ENCODE results near the gene ETS1.

The ETS1 gene

DNA sequence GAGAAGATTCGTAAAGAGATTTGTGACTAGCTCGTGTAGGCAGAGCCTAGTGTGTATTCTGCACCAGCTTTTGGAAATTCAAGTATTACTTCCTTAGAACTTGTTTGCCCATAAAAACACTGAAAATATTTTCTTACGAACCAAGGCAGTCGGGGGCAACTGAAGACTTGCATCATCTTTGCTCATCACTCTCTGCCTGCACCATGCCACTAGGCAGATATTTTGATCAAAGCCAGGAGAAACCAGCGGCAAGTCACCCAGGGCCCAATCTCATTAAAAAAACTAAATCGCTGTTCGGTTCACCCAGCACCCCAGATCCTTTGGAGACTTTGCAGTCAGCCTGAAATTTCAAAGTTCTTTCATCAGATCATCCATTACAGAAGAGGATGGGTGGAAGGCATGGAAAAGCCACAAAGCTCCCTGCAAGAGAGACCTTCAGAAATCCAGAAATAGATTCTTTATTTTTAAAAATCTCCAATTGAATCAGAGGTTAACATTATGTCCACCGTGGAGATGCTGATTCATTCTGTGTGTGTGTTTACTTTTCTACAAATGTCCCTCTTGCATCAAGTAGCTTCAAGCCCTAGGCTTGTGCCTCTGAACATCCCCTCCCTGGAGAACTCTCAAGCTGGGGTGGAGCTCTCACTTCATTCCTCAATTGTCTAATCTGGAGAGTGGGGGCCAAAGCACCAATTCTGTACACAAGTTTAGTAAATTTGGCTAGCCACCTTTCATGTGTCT, 78.4 kb downstream of the ETS1 start:
- Histone ChIP-seq H3K4me1 (ENCODE audit: low read depth, poor library complexity, severe bottlenecking) (peaks cover 27% of the 10 kb centered on the region), H3K4me2 (no peak overlapping the region), H3K27me3 (ENCODE audit: insufficient read depth, low read depth) (no peaks in the 10 kb centered on the region), H2AFZ (ENCODE audit: low read depth) (no peak overlapping the region), H3K79me2 (ENCODE audit: insufficient read depth, low read depth) (peaks cover 97% of the 10 kb centered on the region), H3K9ac (no peak overlapping the region), H3K27ac (no peak overlapping the region), H3K4me3 (IDR thresholded peaks at IDR 0.05; ENCODE audit: insufficient read depth, low read depth, low read length) (no peak overlapping the region), H3K36me3 (ENCODE audit: insufficient read depth) (no peaks in the 10 kb centered on the region), H4K20me1 (ENCODE audit: insufficient read depth) (no peaks in the 10 kb centered on the region)
- TF ChIP-seq CTCF (conservative IDR thresholded peaks at IDR 0.05; ENCODE audit: low read depth, low read length) = no peak

DNA sequence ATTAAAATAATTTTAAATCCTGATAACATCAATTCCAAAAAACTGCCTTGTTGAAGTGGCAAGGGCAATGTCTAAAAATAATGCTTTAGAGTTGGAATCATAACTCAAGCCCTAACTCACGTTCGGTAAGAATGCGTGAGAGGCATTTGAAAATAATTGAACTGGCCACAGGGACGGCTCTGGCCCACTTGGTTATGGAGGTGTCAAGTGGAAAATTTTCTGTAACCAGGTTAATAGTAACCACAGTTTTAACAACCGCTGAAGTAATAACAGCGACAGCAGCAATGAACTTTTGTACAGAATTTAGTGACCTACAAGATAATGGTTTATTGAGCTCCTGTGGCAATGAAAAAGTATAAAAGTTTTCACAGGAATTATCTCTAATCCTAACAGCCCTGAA, 79.4 kb downstream of the ETS1 start:
- H3K36me3 ChIP-seq (ENCODE audit: insufficient read depth) = no peaks in the 10 kb centered on the region
- peaks cover 33% of the 10 kb centered on the region for H3K4me1 ChIP-seq (ENCODE audit: low read depth, poor library complexity, severe bottlenecking)
- H3K4me2 ChIP-seq = no peak overlapping the region
- H4K20me1 ChIP-seq (ENCODE audit: insufficient read depth) = no peaks in the 10 kb centered on the region
- no peak overlapping the region for H2AFZ ChIP-seq (ENCODE audit: low read depth)
- TF ChIP-seq CTCF (conservative IDR thresholded peaks at IDR 0.05; ENCODE audit: low read depth, low read length) = no peak
- no peak overlapping the region for H3K4me3 ChIP-seq (IDR thresholded peaks at IDR 0.05; ENCODE audit: insufficient read depth, low read depth, low read length)
- no peak overlapping the region for H3K9ac ChIP-seq
- peaks cover 96% of the 10 kb centered on the region for H3K79me2 ChIP-seq (ENCODE audit: insufficient read depth, low read depth)
- H3K27me3 ChIP-seq (ENCODE audit: insufficient read depth, low read depth) = no peaks in the 10 kb centered on the region
- H3K27ac ChIP-seq = no peak overlapping the region

DNA sequence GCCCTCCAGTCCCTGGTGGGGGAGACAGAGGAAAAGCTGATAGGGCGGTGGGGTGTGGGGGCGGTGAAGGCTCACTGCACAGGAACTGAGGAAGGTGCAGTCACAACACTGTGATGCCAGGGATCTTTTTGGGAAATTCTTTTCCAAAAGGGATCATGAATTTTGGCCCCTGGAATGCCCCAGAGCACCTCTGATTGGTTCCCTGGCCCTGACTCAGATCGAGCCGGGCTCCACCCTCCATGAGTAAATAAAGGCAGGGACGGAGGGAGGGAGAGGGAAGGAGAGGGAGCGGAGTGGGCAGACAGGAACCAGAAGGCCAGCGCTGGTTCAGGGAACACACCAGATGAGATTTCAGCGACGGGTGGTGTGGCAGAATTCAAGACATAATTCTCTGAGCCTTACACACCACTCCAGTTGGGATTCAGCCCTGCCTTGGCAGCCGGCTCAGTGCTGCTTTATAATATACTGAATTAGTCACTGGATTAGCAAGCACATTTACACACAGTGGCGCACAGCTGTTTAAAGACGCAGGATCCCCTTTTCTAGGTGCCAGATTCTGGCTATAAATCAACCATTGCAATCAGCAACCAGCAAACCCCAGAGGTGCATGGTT, 80.3 kb downstream of the ETS1 start:
- peaks cover 96% of the 10 kb centered on the region for H3K79me2 ChIP-seq (ENCODE audit: insufficient read depth, low read depth)
- no peak overlapping the region for H3K4me2 ChIP-seq
- no peaks in the 10 kb centered on the region for H3K27me3 ChIP-seq (ENCODE audit: insufficient read depth, low read depth)
- TF ChIP-seq CTCF (conservative IDR thresholded peaks at IDR 0.05; ENCODE audit: low read depth, low read length) = no peak
- no peak overlapping the region for H3K4me3 ChIP-seq (IDR thresholded peaks at IDR 0.05; ENCODE audit: insufficient read depth, low read depth, low read length)
- no peak overlapping the region for H3K27ac ChIP-seq
- H3K4me1 ChIP-seq (ENCODE audit: low read depth, poor library complexity, severe bottlenecking) = peaks cover 42% of the 10 kb centered on the region
- no peak overlapping the region for H2AFZ ChIP-seq (ENCODE audit: low read depth)
- H3K9ac ChIP-seq = no peak overlapping the region
- no peaks in the 10 kb centered on the region for H4K20me1 ChIP-seq (ENCODE audit: insufficient read depth)
- no peaks in the 10 kb centered on the region for H3K36me3 ChIP-seq (ENCODE audit: insufficient read depth)

DNA sequence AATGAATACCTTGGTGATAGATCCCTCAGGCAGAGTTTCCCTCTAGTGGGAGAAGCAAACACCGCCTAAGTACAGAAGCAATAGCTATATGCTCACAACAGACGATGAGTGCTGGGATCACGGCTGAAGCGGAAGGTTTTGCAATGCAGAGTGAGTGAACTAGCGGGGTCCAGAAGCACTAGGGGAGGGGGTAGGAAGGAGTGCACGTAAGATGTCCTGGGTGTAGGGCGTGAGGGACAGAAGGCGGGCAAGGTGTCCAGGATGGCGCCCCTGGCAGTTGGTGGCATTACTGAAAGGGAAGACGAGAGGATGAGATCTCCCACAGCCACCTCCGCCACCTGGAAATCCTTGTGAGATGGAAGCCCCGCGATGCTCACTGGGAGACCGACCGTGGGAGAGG, 81.0 kb downstream of the ETS1 start:
- Histone ChIP-seq H3K36me3 (ENCODE audit: insufficient read depth) (no peaks in the 10 kb centered on the region), H3K27ac (no peak overlapping the region), H3K4me3 (IDR thresholded peaks at IDR 0.05; ENCODE audit: insufficient read depth, low read depth, low read length) (no peak overlapping the region), H3K27me3 (ENCODE audit: insufficient read depth, low read depth) (no peaks in the 10 kb centered on the region), H3K9ac (no peak overlapping the region), H3K4me1 (ENCODE audit: low read depth, poor library complexity, severe bottlenecking) (peaks cover 44% of the 10 kb centered on the region), H3K79me2 (ENCODE audit: insufficient read depth, low read depth) (peaks cover 96% of the 10 kb centered on the region), H4K20me1 (ENCODE audit: insufficient read depth) (no peaks in the 10 kb centered on the region), H3K4me2 (no peak overlapping the region), H2AFZ (ENCODE audit: low read depth) (no peak overlapping the region)
- no peak for TF ChIP-seq CTCF (conservative IDR thresholded peaks at IDR 0.05; ENCODE audit: low read depth, low read length)
